Activated T-cell treated with anti-CD3 and anti-CD28 coated beads, Interleukin-2, amount 50 U/mL, for 72 hours (primary cell): Measurements from ENCODE around the gene CCNL1. TPM values are rescaled to one million over a fixed set of nuclear protein-coding genes. Genes with fewer than 3 reads are reported as not detected.

ENCODE experiments used
- ATAC-seq, 2 donors: fragments of 150-1000 bp; cut with Tn5 transposase; replicated peaks in 1 of 2; 2 replicates each; pipeline ENCODE4 v1.10.0; 2021; ENCODE audit warnings: moderate library complexity in 2 of 2, mild to moderate bottlenecking in 1 of 2
- DNase-seq, 2 donors: peaks; one replicate each; pipeline ENCODE4 v3.0.0; 2021 to 2022; ENCODE audit warnings: mixed read lengths in 1 of 2
- H3K27ac Mint-ChIP-seq: one replicate; pipeline ENCODE4 v1.8.0; 2022; ENCODE audit warnings: mild to moderate bottlenecking, moderate library complexity, mixed read lengths
- H3K27me3 Mint-ChIP-seq: one replicate; pipeline ENCODE4 v1.8.0; 2022; ENCODE audit warnings: low read depth, mixed read lengths
- H3K36me3 Mint-ChIP-seq, 2 donors: one replicate each; pipeline ENCODE4 v1.8.0; 2022; ENCODE audit warnings: mixed read lengths in 2 of 2, mild to moderate bottlenecking in 1 of 2; ENCODE audit not compliant: insufficient read depth in 2 of 2
- H3K4me1 Mint-ChIP-seq: one replicate; pipeline ENCODE4 v1.8.0; 2022; ENCODE audit warnings: low read depth, mixed read lengths
- H3K4me3 Mint-ChIP-seq, 2 donors: one replicate each; pipeline ENCODE4 v1.8.0; 2022; ENCODE audit warnings: mild to moderate bottlenecking in 2 of 2, mixed read lengths in 2 of 2, moderate library complexity in 2 of 2
- H3K9me3 Mint-ChIP-seq, 2 donors: one replicate each; pipeline ENCODE4 v1.8.0; 2022; ENCODE audit warnings: mixed read lengths in 2 of 2
- total RNA-seq, 2 donors: library from RNA; stranded (reverse); gene quantifications; one replicate each; pipeline ENCODE4 v1.2.3, GENCODE V29; 2022

CCNL1 gene
- total RNA-seq, 2 donors from 2014 or later = 248 to 315 TPM

DNA sequence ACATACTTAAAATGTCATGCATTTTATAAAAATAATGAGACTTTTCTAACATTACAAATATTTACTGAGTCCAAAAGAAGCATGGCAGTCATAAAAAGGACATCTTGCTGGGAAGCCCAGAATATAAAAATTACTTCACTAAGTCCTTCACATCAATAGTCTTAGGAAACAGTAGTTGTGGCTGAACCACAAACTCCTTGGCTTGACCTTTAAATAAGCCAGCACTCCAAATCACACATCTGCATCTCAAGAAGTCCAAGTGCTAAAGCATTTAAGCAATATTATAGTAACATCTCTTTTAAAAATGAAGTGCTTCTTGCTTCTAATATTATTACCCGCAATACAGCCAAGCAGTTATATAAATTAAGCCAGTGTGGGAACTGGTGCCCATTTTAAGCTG, 8.8 kb downstream of the CCNL1 start:
- Mint-ChIP-seq H3K4me3 (peak overlapping the region in 1 of 2 donors; percentile 51), H3K27me3 (no peaks in the 10 kb centered on the region), H3K36me3 (peaks cover 20 to 72% of the 10 kb centered on the region in 2 donors), H3K4me1 (peaks cover 85% of the 10 kb centered on the region), H3K9me3 (no peaks in the 10 kb centered on the region), H3K27ac (peak overlapping the region; percentile 80)
- no peak for DNase-seq
- no peak for ATAC-seq

- no peak for ATAC-seq
- Mint-ChIP-seq H3K4me1 (peaks cover 72% of the 10 kb centered on the region), H3K27me3 (no peaks in the 10 kb centered on the region), H3K9me3 (no peaks in the 10 kb centered on the region), H3K4me3 (peak overlapping the region in 1 of 2 donors; percentile 75), H3K36me3 (peaks cover 19 to 63% of the 10 kb centered on the region in 2 donors), H3K27ac (peak overlapping the region; percentile 82)
- no peak for DNase-seq
Observed at GRCh38 chr3:157149136-157149696, 10.7 kb downstream of the CCNL1 start.

- Mint-ChIP-seq H3K36me3 (peaks cover 16 to 61% of the 10 kb centered on the region in 2 donors), H3K4me3 (peak overlapping the region in 1 of 2 donors; percentile 53), H3K27ac (peak overlapping the region; percentile 82), H3K9me3 (no peaks in the 10 kb centered on the region), H3K4me1 (peaks cover 65% of the 10 kb centered on the region), H3K27me3 (no peaks in the 10 kb centered on the region)
- peak; percentile 42 to 70 for ATAC-seq
- peak; percentile 31 to 38 for DNase-seq
Observed at GRCh38 chr3:157148196-157148889, 11.6 kb downstream of the CCNL1 start.

GRCh38 chr3:157147099-157147803, 12.7 kb downstream of the CCNL1 start:
- Mint-ChIP-seq H3K27ac (peak overlapping the region; percentile 88), H3K4me1 (peaks cover 60% of the 10 kb centered on the region), H3K9me3 (no peaks in the 10 kb centered on the region), H3K27me3 (no peaks in the 10 kb centered on the region), H3K36me3 (peaks cover 15 to 57% of the 10 kb centered on the region in 2 donors), H3K4me3 (no peak overlapping the region)
- ATAC-seq (no peak), DNase-seq (no peak)

DNA sequence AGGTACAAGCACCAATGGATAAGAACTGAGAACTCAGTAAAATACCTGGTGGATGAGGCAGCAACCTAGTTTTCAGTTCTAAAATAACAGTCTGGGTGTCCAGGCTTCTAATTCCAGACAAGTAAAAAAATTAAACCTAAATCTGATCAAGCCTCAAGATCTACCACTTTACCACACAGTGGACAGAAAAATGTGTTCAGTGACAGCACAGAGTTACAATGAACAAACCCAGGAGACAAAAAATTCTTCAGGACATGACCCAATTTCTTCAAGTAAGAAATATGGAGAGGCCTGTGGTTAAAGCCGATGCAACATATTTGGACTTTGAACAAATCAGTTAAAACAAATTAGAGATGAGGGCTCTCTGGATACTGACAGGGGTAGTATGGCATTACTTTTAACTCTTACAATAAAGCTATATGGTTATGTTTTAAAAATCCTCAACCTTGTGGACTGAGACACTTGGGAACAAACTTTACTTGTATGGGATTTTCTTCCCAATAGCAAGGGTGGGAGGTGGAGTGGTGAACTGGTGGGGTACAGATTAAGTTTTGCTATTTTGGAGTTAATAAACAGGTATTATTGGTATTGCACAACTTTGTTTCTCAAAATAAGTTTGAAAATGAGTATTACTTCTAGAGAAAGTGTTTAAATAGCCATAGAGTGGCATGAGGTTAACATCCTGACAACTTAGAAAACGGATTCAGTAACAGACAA, 14.2 kb downstream of the CCNL1 start:
- Mint-ChIP-seq H3K4me1 (peaks cover 46% of the 10 kb centered on the region), H3K36me3 (peaks cover 13 to 50% of the 10 kb centered on the region in 2 donors), H3K4me3 (no peak overlapping the region), H3K9me3 (no peaks in the 10 kb centered on the region), H3K27ac (peak overlapping the region; percentile 61), H3K27me3 (no peaks in the 10 kb centered on the region)
- ATAC-seq (peak in 1 of 2 donors; percentile 3), DNase-seq (no peak)

- Mint-ChIP-seq H3K36me3 (peaks cover 4 to 22% of the 10 kb centered on the region in 2 donors), H3K27ac (peak overlapping the region; percentile 53), H3K4me3 (no peak overlapping the region), H3K4me1 (peaks cover 21% of the 10 kb centered on the region), H3K9me3 (no peaks in the 10 kb centered on the region), H3K27me3 (no peaks in the 10 kb centered on the region)
- ATAC-seq (no peak), DNase-seq (no peak)
Observed at GRCh38 chr3:157142315-157142714, 17.6 kb downstream of the CCNL1 start.

DNA sequence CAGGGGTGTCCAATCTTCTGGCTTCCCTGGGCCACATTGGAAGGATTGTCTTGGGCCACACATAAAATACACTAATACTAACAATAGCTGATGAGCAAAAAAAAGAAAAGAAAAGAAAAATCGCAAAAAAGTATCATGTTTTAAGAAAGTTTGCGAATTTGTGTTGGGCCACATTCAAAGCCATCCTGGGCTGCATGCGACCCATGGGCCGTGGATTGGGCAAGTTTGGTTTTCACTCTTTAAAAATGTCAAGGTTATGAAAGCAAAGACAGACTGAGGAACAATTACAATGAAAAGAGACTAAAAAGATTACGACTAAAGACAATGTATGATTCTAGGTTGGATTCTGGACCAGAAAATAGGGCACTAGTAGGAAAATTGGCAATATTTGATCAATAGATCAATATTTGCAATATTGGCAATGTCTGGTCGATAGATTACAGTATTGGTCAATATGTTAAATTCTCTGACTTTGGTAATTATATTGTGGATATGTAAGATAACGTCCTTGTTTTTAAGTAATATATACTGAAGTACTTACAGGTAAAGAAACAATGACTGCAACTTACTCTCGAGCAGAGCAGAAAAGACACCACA, 19.9 kb downstream of the CCNL1 start:
- peaks cover 19% of the 10 kb centered on the region for H3K4me1 Mint-ChIP-seq
- ATAC-seq (no peak), DNase-seq (no peak)
- no peaks in the 10 kb centered on the region for H3K27me3 Mint-ChIP-seq
- no peaks in the 10 kb centered on the region for H3K9me3 Mint-ChIP-seq
- H3K4me3 Mint-ChIP-seq = no peak overlapping the region
- H3K27ac Mint-ChIP-seq = peak overlapping the region; percentile 89
- peaks cover 0 to 12% of the 10 kb centered on the region in 2 donors for H3K36me3 Mint-ChIP-seq

DNA sequence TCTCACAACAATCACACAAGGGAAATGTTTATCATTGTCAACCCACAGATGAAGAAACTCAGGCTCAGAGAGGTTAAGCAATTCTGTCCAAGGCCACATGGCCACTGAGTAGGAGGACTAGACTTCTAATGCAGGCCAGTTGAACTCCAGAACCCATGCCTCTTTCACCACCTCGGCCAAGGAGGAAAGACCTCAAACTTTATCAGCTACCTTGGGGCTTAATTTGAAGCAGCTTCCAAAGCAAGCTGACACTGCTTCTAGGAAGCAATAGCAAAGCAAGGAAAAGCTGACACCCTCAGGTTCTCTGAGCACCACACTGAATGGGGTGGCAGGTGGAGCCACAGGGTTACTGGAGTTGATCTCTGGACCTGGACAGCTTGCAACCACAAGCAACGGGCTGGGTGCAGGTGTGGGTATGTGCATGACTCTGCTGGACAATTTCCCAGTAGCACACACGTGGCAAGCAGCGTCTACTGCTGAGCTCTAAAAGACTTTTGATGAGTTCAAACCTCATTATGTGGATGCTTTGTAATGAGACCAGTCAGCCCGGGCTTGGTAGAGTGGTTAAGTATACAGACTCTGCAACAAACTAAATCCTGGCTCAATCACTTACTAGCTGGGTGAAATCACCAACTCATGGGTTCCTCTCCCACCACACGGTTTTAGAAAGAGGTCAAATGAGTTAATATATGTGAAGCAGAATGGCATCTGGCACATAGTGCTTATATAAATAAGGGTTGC, 23.1 kb downstream of the CCNL1 start:
- no peaks in the 10 kb centered on the region for H3K27me3 Mint-ChIP-seq
- no peaks in the 10 kb centered on the region for H3K9me3 Mint-ChIP-seq
- no peaks in the 10 kb centered on the region for H3K36me3 Mint-ChIP-seq
- peak overlapping the region in 1 of 2 donors; percentile 70 for H3K4me3 Mint-ChIP-seq
- ATAC-seq (peak; percentile 7), DNase-seq (no peak)
- no peak overlapping the region for H3K27ac Mint-ChIP-seq
- peaks cover 34% of the 10 kb centered on the region for H3K4me1 Mint-ChIP-seq

GRCh38 chr3:157135671-157136396, 24.1 kb downstream of the CCNL1 start:
- no peak overlapping the region for H3K4me3 Mint-ChIP-seq
- DNase-seq (no peak), ATAC-seq (no peak)
- no peak overlapping the region for H3K27ac Mint-ChIP-seq
- H3K4me1 Mint-ChIP-seq = peaks cover 43% of the 10 kb centered on the region
- no peaks in the 10 kb centered on the region for H3K9me3 Mint-ChIP-seq
- H3K27me3 Mint-ChIP-seq = no peaks in the 10 kb centered on the region
- no peaks in the 10 kb centered on the region for H3K36me3 Mint-ChIP-seq

- peaks cover 55% of the 10 kb centered on the region for H3K4me1 Mint-ChIP-seq
- no peak overlapping the region for H3K27ac Mint-ChIP-seq
- DNase-seq (peak; percentile 27 to 34), ATAC-seq (peak; percentile 56 to 71)
- no peaks in the 10 kb centered on the region for H3K27me3 Mint-ChIP-seq
- H3K4me3 Mint-ChIP-seq = peak overlapping the region; percentile 2 to 29
- H3K9me3 Mint-ChIP-seq = no peaks in the 10 kb centered on the region
- no peaks in the 10 kb centered on the region for H3K36me3 Mint-ChIP-seq
Observed at GRCh38 chr3:157134620-157135191, 25.2 kb downstream of the CCNL1 start.

GRCh38 chr3:157133434-157134320, 26.3 kb downstream of the CCNL1 start:
- Mint-ChIP-seq H3K9me3 (no peaks in the 10 kb centered on the region), H3K4me1 (peaks cover 65% of the 10 kb centered on the region), H3K4me3 (no peak overlapping the region), H3K36me3 (no peaks in the 10 kb centered on the region), H3K27ac (peak overlapping the region; percentile 21), H3K27me3 (no peaks in the 10 kb centered on the region)
- ATAC-seq (no peak), DNase-seq (no peak)
